Astrocyte of the cerebellum (primary cell): Measurements from ENCODE around the gene PERCC1.

ENCODE experiments used
- DNase-seq: peaks from one replicate; pipeline ENCODE4 v3.0.0-alpha.2; 2011; ENCODE audit warnings: low read depth
- H3K4me3 ChIP-seq: 2 replicates; pipeline ENCODE4 v1.5.1; 2011; ENCODE audit warnings: mild to moderate bottlenecking, low read depth, low read length, moderate library complexity
- CTCF ChIP-seq: IDR thresholded peaks from 2 replicates; pipeline ENCODE4 v1.5.1; 2012; ENCODE audit warnings: low read length, low read depth, moderate library complexity, mild to moderate bottlenecking; ENCODE audit errors: missing control alignments
- in situ Hi-C: cut with HindIII; loops from 2 replicates; pipeline ENCODE4 v1.10.0; 2017; ENCODE audit warnings: low sequenced_read_pairs

PERCC1 gene

GRCh38 chr16:1398351-1398750, 32.5 kb upstream of the PERCC1 start:
- in situ Hi-C loops, result loop anchor here (25.0 kb wide), 2 partner anchors 89 to 111 kb away; partner anchors contain the start of genes CLCN7, PTX4 and TELO2
- TF ChIP-seq CTCF, result no peak
- no peak overlapping the region for H3K4me3 ChIP-seq
- no peak for DNase-seq

GRCh38 chr16:1398826-1399581, 31.9 kb upstream of the PERCC1 start:
- H3K4me3 ChIP-seq, result no peak overlapping the region
- no peak for DNase-seq
- in situ Hi-C loops, result loop anchor here (25.0 kb wide), 2 partner anchors 88 to 112 kb away; partner anchors contain the start of genes CLCN7, PTX4 and TELO2
- no peak for TF ChIP-seq CTCF

- in situ Hi-C loops, result no loop called here
- H3K4me3 ChIP-seq, result no peak overlapping the region
These were observed 29.7 kb upstream of the PERCC1 start for GRCh38 chr16:1401061-1401757.

GRCh38 chr16:1401758-1402154, 29.1 kb upstream of the PERCC1 start:
- TF ChIP-seq CTCF, result no peak
- in situ Hi-C loops, result no loop called here
- H3K4me3 ChIP-seq, result no peak overlapping the region
- DNase-seq, result no peak

More at GRCh38 chr16:1401061-1401757, 29.7 kb upstream of the PERCC1 start:
- TF ChIP-seq CTCF, result no peak
- no peak for DNase-seq

- in situ Hi-C loops, result no loop called here
- H3K4me3 ChIP-seq, result no peak overlapping the region
- no peak for DNase-seq
- TF ChIP-seq CTCF, result no peak
These were observed 27.8 kb upstream of the PERCC1 start for GRCh38 chr16:1403036-1403435.

- DNase-seq, result no peak
- TF ChIP-seq CTCF, result no peak
- in situ Hi-C loops, result no loop called here
- H3K4me3 ChIP-seq, result no peak overlapping the region
These were observed 27.1 kb upstream of the PERCC1 start for GRCh38 chr16:1403733-1404132.
